HG03159 (cell line): ENCODE data around the gene NAV3.

ENCODE experiments used
- ATAC-seq: cut with Tn5 transposase; IDR thresholded peaks from one replicate; pipeline ENCODE4 v1.9.1; 2021; ENCODE audit warnings: mild to moderate bottlenecking, moderate library complexity; ENCODE audit not compliant: unreplicated experiment

Gene NAV3

DNA sequence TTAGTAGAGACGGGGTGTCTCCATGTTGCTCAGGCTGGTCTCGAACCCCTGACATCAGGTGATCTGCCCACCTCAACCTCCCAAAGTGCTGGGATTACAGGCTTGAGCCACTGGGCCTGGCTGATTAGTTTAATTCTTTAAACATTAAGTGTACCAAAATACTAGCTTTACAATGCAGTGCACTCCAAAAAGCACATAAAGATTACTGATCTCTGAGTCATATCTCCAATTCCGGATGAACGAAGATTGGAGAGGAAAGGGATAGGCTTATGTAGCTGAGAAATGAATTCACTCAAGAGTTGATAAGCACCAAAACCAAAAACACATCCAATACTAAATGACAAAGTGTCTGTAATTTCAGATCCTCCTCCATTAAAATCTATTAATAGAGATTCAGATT, 15.1 kb downstream of the NAV3 start:
- no peak for ATAC-seq

DNA sequence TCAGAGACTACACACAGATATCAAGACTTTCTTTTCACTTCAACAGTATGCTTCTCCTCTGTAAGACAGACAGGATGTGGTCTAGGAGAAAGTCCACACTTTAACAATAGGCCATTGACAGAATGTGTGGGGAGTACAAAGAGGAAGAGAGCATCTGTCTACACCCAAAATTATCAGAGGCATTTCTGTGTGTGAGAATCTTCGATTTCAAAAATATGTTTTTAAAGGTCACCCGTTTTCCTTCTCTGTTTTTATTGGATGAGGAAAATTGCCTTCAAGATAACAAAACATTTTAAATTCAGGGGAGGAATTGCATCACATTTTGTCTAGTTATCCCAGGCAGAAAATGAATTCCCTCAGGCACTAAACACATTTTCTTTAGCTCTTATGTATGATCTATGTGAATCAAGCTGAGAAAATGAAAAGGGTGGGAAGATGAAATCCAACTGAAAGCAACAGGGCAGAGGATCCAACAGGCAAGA, 16.4 kb downstream of the NAV3 start:
- peak; percentile 99 for ATAC-seq

DNA sequence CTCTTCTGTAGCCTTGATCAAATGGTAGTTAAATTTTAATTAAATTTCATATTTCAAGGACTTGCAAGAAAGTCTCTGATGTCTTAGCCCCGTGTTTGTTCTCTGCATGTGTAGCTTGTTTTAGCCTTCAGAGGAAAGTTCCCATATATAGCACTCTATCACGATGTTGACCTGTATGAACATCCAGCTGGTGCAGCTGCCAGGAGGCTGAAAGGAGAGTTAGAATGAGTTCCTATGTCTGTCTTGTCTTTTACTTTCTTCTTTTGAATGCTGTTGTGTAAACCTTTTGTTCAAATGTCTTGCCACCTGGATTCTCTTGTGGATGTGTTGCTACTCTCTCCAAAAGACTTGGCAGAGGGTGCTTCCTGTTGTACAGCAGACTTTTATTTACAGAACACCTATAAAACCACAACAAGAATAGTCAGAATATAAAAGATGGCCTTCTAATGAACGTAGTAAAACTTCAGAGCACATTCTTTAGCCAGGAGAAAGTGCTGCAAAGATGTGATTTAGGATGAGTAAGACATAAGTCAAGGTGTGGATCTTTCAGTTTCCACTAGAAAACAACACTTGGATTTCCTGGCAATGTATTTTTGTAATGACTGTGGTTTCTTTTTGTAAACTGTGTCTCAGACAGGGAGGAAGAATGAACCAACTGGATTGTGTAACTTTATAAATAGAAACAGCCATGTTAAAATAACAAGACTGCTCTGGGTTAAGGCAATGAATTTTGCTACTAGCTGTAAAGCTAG, 17.2 kb downstream of the NAV3 start:
- no peak for ATAC-seq

DNA sequence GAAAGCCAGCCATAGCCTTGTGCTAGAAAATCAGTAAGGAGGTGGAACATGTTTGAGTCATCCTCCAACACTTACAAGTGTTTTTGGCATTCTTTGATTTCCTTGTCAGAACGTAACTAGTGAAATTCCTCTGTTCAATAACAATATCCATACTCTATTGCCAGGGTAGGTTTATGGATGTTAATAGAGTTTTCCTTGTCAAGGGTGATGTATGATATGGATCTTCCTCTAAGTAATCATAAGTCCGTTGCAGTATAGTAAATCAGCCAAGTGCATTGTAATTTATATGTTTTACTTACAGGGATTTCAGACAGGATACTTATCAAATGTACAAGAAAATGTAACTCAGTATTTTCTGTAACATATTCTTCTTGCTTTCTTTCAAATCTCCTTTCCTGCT, 19.4 kb downstream of the NAV3 start:
- no peak for ATAC-seq

DNA sequence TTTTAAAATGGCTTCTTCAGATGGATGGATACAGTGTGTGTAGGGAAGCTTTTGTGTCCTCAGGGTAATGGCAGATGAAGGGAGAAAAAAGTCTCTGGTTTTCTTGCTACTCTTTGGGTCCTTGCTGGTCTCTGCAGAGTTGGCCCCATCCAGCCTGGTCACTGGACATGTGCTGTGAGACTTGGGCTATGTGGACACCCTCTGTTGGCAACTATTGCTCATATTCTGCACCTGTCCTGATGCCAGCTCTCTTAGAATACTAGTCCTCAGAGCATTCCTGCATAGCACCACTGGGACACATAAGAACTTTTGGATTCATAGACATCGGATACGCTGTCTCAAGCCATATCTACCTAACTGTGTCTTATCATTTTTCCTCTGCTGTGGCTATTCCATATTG, 20.0 kb downstream of the NAV3 start:
- ATAC-seq = no peak

DNA sequence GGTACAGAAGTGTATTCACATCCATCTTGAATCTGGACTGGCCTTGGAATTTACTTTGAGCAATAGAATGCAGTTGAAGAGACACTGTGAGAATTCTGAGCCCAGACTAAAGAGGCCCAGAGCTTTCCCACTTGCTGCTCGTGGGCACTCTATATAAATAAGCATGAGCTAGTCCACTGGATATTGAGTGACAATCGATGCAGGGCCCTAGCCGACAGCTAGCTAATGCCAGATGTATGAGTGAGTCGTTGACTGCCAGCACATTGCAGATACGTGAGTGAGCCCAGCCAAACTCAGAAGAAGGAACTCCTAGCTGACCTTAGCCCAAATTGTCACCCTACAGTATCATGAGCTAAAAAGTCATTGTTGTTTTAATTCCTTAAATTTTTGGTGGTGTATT, 24.9 kb downstream of the NAV3 start:
- no peak for ATAC-seq

DNA sequence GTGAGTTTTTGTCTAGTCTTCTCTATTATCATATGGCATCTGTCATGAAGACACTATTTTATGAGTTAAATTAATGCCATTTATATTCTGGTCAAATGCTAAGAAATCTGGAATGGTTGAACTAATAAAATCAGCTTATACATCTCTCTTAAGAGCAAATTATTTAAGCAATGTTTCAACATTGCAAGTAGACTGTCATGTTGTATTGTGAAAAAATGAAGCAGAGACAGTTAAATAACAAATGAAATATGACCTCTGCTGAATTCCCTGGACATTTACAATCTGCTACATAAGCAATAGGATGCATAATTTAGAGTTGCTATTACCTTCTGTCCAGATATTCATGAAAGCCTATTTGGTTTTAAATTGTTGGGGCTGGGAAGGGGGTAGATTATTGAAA, 30.6 kb downstream of the NAV3 start:
- ATAC-seq = no peak

DNA sequence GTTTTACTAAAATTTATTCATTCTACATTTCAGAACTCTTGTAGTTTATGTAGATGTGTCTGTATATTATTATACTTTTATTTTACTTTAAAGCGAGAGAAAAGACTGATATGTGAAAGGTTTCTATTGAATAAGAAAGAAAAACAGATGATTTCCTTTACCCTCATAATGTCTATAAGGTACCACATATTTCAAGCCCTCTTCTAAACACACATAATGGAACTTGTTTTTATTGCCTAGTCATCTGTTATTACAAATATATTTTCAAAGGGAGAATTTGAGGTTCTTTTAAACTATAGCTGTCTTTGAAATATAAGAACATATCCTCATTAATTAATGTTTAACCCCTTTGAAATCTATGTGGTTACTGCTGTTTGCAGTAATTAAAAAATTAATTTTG, 34.5 kb downstream of the NAV3 start:
- ATAC-seq = no peak

DNA sequence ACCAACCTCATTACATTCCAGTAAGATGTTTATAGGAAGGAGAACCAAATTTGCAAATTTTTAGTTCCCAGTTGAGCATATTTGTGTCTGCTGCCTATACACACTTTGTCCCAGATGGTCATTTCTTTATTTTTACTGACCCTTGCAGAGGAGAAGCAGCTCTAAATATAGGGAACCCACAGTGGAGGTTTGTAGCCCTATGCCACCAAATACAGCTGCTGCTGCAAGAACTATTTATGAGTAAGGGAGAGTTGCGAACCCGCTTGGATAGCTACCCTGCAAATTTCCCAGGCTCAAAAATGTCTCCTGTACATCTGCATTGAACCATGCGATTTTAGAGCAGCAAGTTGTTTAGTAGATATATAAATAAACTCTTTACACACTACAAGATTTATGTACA, 48.2 kb downstream of the NAV3 start:
- ATAC-seq = no peak

DNA sequence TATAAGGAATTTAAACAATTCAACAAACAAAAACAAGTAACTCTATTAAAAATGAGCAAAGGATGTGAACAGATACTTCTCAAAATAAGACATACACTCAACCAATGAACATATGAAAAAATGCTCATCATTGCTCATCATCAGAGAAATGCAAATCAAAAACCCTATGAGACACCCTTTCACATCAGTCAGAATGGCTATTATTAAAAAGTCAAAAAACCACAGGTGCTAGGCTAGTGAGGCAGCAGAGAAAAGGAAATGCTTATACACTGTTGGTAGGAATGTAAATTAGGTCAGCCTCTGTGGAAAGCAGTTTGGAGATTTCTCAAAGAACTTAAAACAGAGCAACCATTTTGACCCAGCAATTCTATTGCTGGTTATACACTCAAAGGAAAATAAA, 52.0 kb downstream of the NAV3 start:
- no peak for ATAC-seq

DNA sequence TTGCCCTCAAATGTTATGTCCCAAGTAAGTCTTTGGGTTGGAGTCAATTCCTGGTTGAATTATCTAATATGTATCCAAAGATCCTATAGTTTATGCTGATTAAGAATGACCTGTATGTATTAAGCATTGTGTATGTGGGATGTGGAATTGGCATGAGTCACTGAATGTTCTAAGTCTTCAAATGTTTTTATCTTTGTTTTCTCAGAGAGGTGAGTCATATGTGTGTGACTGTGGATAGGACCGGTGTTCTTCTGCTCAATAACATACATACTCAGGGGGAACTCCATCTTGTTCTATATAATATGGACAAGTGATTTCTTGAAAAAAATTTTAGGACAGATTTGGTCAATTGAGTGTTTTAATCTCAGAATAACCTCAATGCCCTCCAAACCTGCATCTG, 57.9 kb downstream of the NAV3 start:
- no peak for ATAC-seq

DNA sequence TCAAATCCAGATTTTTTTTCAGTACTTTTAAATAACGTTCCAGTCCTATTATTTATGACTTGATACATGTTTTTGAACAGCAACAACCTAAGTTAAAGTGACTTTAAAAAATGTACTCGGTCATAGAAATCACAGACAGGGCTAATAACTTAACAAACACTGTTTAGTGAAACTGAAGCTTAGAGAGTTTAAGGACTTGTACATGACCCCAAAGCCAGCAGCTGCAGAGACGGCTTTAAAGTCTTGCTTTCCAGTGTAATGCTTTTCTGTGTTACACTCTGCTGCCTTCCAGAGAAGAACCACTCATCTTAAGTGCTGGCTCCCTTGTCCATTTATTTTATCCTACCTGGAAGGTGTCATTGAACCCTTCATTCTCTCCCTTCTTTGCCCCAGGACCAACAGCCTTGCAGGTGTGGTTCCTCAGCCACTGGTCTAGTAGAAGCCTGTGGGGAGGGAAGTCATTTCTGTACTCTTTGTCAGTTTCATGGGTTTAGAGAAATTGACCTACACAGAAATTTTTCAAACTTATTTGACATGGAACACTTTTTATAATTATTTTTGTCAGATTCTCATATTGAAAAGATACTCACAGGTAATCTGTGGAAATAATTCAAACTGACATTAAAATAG, 60.9 kb downstream of the NAV3 start:
- no peak for ATAC-seq

DNA sequence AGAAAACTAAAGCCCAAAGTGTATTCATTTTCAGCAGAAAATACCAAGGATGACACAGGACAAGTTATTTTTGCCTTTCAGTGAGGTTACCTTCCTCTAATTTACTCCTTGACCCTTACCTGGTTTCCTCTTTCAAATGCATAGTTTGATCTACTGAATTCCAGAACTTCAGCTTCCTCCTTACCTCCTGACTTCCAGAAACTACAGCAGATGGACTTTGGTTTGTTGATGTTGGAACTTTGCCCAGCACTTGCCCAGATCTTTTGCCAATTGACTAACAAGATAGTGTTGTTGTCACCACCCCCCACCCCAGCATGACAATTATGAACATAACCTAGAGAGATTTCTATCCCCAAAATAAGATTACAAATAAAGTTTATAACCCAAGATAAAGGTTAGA, 63.2 kb downstream of the NAV3 start:
- ATAC-seq = no peak

DNA sequence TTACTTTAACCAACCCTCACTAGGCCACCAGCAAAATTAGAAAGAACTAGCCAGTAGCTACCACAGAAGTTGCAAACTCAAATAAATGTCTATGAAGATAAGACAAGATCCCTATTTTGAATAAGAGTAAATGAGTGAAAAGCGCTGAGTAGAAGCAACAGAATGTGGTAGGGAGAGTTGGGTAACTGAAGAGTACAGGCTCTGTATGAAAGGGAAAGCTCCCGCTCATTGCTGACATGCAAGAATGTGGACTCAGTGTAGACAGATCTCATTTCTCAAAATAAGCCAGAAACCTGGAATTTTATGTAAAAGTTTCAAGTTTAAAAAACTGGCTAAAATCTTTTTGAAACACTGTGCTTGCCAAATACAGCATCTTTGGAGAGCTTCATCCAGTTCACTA, 63.9 kb downstream of the NAV3 start:
- ATAC-seq = no peak

DNA sequence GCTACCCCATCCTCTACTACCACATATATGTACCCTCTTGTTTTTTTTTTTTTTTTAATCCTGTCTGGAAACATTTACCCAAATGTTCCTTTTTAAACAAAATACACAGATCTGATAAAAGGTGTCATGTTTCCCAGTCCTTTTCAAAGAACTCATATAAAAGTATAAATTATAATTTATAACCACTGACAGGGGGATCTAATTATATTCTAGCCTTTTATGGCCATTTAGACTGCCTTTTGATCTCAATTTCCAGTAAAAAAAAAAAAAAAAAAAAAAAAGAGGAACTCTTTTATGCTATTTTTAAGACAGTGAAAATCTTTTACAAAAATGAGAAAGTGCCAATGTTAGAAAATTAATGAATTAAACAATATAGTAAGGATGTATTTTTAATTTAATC, 65.0 kb downstream of the NAV3 start:
- ATAC-seq = no peak

DNA sequence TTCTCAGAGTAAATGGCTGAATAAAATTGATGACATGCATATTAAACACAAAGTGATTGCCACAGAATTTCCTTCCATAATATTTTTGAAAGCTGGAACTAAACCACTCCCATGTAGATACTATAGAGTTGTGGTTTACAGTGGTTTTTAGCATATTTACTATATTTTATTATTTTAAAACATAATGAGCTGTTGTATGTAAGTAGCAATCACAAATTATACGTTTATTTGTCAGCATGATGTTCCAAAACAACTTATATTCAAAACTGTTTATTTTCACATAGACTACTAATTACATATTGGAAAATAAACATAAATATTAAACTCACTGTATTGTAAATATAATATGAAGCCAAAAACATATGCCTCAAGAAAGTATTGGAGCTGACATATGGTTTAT, 77.2 kb downstream of the NAV3 start:
- ATAC-seq = no peak

DNA sequence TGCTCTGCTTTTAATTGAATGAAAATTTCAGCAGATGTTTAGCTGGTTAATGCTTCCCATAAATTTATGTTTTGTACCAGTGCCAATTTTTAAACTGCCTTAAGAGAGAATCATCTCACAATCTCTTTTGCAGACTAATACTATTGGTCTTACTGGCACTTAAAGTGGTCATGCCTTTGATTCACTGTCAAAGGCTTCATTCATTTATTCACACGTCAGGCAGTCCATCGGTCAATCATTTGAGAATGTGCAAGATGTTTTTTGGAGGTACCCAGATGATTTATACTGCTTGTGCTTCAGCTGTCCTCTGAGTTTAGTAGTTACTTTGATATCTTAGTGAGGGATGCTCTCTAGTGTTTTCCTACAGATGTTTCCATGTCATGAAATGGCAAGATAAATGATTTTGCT, 83.4 kb downstream of the NAV3 start:
- no peak for ATAC-seq

DNA sequence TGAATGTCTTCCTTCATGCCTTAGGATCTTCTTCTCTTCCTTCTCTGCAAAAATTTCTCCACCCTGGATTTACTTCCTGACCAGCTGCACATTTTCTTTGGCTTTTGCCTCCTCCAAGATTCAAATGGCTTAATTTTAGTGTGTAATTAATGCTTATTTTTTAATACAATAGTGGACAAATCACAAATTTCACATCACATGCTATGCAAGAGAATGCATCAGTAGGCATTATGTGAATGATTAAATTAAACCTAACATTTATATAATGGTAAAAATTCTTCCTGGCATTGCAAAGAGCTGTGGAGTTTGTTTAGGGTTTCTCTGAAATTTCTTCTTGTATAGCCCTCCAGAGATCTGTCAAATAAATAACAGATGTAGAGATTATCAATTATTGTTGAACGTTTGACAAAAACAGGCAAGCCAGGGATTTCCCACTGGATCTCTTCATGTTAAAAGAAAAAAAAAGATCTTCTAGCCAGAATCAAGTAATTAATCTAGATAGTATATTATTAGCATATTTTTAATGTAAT, 84.4 kb downstream of the NAV3 start:
- ATAC-seq = no peak

DNA sequence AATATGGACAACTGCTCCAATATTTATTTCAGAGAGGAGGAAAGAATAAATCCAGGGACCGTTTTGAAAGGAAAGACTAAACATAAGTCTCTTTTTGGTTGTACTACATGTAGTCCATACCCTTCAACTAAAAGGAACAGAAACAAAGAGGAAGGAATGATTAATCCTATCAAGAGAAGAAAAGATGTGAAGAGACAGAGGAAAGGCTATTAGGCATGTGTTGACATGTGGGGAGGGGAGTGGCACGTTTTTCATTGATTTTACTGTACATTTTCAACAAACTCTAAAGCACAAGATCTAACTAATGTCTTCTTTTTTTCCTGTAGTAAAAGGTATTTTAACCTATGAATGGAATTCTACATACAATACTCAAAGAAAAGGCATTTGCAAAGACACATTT, 85.6 kb downstream of the NAV3 start:
- no peak for ATAC-seq

DNA sequence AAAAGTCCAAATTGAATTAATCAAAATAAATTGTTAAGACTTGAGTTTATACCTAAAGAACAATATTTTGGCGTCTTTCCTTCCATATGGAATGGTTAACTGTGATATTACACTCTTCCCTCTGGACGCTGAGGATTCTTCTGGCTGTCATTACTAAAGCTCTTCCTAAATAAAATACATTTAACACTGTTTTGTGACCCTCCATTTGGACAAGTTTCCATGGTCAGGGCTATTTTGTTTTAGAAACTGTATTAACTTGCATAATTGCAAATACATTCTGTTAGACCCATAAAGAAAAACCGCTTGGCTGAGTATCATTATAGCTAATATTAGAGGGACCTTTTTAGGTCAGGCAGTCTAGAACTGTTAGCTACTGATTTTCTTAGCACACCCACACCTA, 87.4 kb downstream of the NAV3 start:
- no peak for ATAC-seq

DNA sequence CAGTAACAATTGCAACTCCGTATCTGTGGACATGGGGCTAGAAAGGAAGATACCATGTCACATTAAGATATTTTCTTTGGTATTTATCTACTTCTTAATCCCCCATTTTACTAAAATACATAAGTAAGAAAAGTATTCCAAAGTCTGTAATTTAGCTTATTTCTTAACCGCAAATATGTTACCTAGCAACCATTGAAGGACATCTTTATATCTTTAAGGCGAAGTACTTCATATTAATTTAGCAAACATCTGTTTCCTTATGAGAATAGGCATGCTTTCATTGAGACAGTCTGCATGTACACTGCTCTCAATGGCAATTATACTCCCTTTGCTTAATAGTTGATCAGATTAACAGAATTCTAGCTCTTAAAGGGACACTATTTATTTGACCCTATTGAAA, 88.8 kb downstream of the NAV3 start:
- ATAC-seq = no peak

DNA sequence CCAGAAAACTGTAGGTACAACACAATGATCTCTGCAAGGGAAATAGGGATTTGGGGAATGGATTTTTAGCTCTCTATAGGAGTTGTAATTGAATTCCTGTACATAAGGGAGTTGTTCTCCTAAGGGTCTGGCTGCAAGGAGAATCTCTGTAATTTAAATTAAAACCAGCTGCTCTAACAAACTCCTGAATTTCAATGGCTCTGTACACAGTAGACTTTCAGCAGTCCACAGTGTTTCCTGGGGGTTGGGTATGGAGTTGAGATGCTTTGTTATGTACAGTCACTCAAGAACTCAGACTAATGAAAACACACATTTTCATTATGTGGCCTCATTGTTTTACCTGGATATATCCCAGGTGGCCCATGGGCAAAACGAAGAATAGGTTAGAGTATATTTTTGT, 93.2 kb downstream of the NAV3 start:
- ATAC-seq = no peak

DNA sequence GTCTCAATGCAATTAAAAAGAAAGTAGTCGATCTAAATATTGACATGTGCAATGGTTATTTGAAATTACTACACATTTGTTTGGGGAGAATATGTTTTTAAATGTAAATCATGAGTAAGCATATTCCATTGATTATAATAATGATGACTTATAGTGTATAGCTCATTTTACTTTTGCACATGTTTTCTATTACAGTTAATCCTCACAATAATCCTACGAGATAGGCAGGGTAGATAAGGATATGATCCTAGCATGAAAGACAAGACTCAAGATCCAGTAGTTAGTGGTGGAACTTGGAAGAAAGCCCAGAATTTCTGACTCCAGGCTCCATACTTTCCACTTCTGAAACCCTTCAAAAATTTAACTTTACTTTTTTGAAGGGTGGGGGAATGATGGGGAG, 94.0 kb downstream of the NAV3 start:
- ATAC-seq = no peak
